HepG2 (cell line): ENCODE data around the gene CDC42SE1. TPM values are rescaled to one million over a fixed set of nuclear protein-coding genes. Genes with fewer than 3 reads are reported as not detected.

Source experiments
- ARNTL ChIP-seq: sonication (generic); formaldehyde crosslinking; IDR thresholded peaks from 2 replicates; pipeline ENCODE4 v1.4.0; 2020; ENCODE audit warnings: mild to moderate bottlenecking, missing genetic modification reagents
- ATF1 ChIP-seq: IDR thresholded peaks from 2 replicates; pipeline ENCODE4 v1.6.1; 2016; ENCODE audit warnings: mild to moderate bottlenecking, control low read depth
- EEA1 ChIP-seq: sonication (generic); formaldehyde crosslinking; IDR thresholded peaks from 2 replicates; pipeline ENCODE4 v1.5.1; 2020; ENCODE audit warnings: mild to moderate bottlenecking, missing genetic modification reagents, borderline replicate concordance
- GATAD1 ChIP-seq: IDR thresholded peaks from 2 replicates; pipeline ENCODE4 v1.6.1; 2016; ENCODE audit warnings: missing genetic modification reagents, missing compliant biosample characterization
- IRF9 ChIP-seq: sonication (generic); formaldehyde crosslinking; IDR thresholded peaks from 2 replicates; pipeline ENCODE4 v1.8.0; 2022; ENCODE audit warnings: missing genetic modification reagents, mild to moderate bottlenecking, borderline replicate concordance
- KDM1A ChIP-seq: IDR thresholded peaks from 2 replicates; pipeline ENCODE4 v1.6.1; 2016; ENCODE audit warnings: missing compliant biosample characterization
- KLF9 ChIP-seq: IDR thresholded peaks from 2 replicates; pipeline ENCODE4 v1.6.1; 2016; ENCODE audit warnings: low read depth
- NR1H2 ChIP-seq: sonication (generic); formaldehyde crosslinking; IDR thresholded peaks from 2 replicates; pipeline ENCODE4 v1.8.1; 2022; ENCODE audit warnings: low read depth, missing genetic modification reagents, borderline replicate concordance
- NRL ChIP-seq: sonication (generic); formaldehyde crosslinking; IDR thresholded peaks from 2 replicates; pipeline ENCODE4 v1.5.0; 2020; ENCODE audit warnings: missing genetic modification reagents, mild to moderate bottlenecking, moderate library complexity, borderline replicate concordance
- PCBP2 ChIP-seq: fragments of 200-400 bp; formaldehyde crosslinking; optimal IDR thresholded peaks from 2 replicates; pipeline ENCODE3; 2018; ENCODE audit warnings: low read length, low read depth; ENCODE audit not compliant: poor library complexity, severe bottlenecking
- RBM39 ChIP-seq: fragments of 200-400 bp; formaldehyde crosslinking; IDR thresholded peaks from one replicate; pipeline ENCODE4 v1.6.1; 2018; ENCODE audit warnings: antibody characterized with exemption, mild to moderate bottlenecking, low read depth, low read length; ENCODE audit not compliant: poor library complexity, severe bottlenecking
- RFX1 ChIP-seq: fragments of 450-650 bp; IDR thresholded peaks from 2 replicates; pipeline ENCODE4 v1.6.1; 2017
- RFX5 ChIP-seq: IDR thresholded peaks from 2 replicates; pipeline ENCODE4 v1.6.1; 2011; ENCODE audit warnings: low read depth, low read length, improper control_type of control experiment
- SAFB2 ChIP-seq: sonication (generic); formaldehyde crosslinking; IDR thresholded peaks from 2 replicates; pipeline ENCODE4 v1.5.1; 2020; ENCODE audit warnings: missing genetic modification reagents, low read depth, mild to moderate bottlenecking, borderline replicate concordance
- THAP8 ChIP-seq: sonication (generic); formaldehyde crosslinking; IDR thresholded peaks from 2 replicates; pipeline ENCODE4 v1.5.1; 2020; ENCODE audit warnings: missing genetic modification reagents, mild to moderate bottlenecking, borderline replicate concordance
- ZBTB34 ChIP-seq: sonication (generic); formaldehyde crosslinking; IDR thresholded peaks from 2 replicates; pipeline ENCODE4 v1.8.0; 2022; ENCODE audit warnings: mild to moderate bottlenecking, missing genetic modification reagents
- ZNF281 ChIP-seq: sonication (generic); formaldehyde crosslinking; IDR thresholded peaks from 2 replicates; pipeline ENCODE4 v1.4.0; 2020; ENCODE audit warnings: missing genetic modification reagents, borderline replicate concordance
- ZNF354B ChIP-seq: sonication (generic); formaldehyde crosslinking; IDR thresholded peaks from 2 replicates; pipeline ENCODE4 v1.8.0; 2022; ENCODE audit warnings: mild to moderate bottlenecking, missing genetic modification reagents
- ZNF362 ChIP-seq: sonication (generic); formaldehyde crosslinking; IDR thresholded peaks from 2 replicates; pipeline ENCODE4 v1.4.0; 2020; ENCODE audit warnings: missing genetic modification reagents, mild to moderate bottlenecking, borderline replicate concordance
- ZNF768 ChIP-seq: sonication (generic); formaldehyde crosslinking; IDR thresholded peaks from 2 replicates; pipeline ENCODE4 v1.4.0; 2020; ENCODE audit warnings: missing genetic modification reagents
- ZNF891 ChIP-seq: sonication (generic); formaldehyde crosslinking; IDR thresholded peaks from 2 replicates; pipeline ENCODE4 v1.5.0; 2020; ENCODE audit warnings: mild to moderate bottlenecking, missing genetic modification reagents
- polyA plus RNA-seq, 8 experiments: library from polyadenylated mRNA; depleted of rRNA in 3 of 8; stranded (reverse) in 7 of 8; unstranded in 1 of 8; fragments of >200 nt; fragmentation: Illumina TruSeq in 4 of 8; extraction: Trizol in 4 of 8; gene quantifications; 2 replicates each; pipeline versions ENCODE4 v1.2.1 to v1.2.3, GENCODE V29; 2011 to 2016; ENCODE audit warnings: low read depth in 4 of 8, missing spikeins in 1 of 8, mixed read lengths in 1 of 8; ENCODE audit not compliant: insufficient read depth in 1 of 8
- total RNA-seq, 5 experiments: library from RNA; depleted of rRNA; stranded (reverse); fragments of >200 nt; fragmentation: Illumina TruSeq; extraction: Trizol; gene quantifications; 2 replicates each; pipeline ENCODE4 v1.2.3, GENCODE V29; 2016; ENCODE audit warnings: low read depth in 1 of 5

Gene CDC42SE1
- total and polyA plus RNA-seq, 2 of the 13 experiments (the other 11 are each of a cell fraction or from before 2014, with no cell fraction given) = 17.6 to 17.9 TPM

GRCh38 chr1:151008244-151009205 is 50.9 kb downstream of the CDC42SE1 start, which contains the start of gene PRUNE1 (continued):
- peak; percentile 80; the same call in 1 of the 2 replicates for TF ChIP-seq ZNF891 (CRISPR knock-in tag)
- no peak for TF ChIP-seq ZNF281 (CRISPR knock-in tag)
- TF ChIP-seq EEA1 (CRISPR knock-in tag) = peak; percentile 48; the same call in 1 of the 2 replicates
- no peak for TF ChIP-seq THAP8
- peak; percentile 82 for TF ChIP-seq IRF9 (CRISPR knock-in tag)
- TF ChIP-seq SAFB2 = no peak
- no peak for TF ChIP-seq PCBP2
- TF ChIP-seq RFX5 = peak; percentile 90
- TF ChIP-seq ATF1 (CRISPR knock-in tag) = peak; percentile 78
- no peak; the same call in 1 of the 2 replicates for TF ChIP-seq ZNF362 (CRISPR knock-in tag)
- peak; percentile 85 for TF ChIP-seq NRL
- no peak for TF ChIP-seq KLF9 (CRISPR knock-in tag)
- TF ChIP-seq RBM39 = peak; percentile 57
- no peak for TF ChIP-seq NR1H2
- no peak for TF ChIP-seq ARNTL
- TF ChIP-seq GATAD1 (CRISPR knock-in tag) = peak; percentile 30; the same call in 1 of the 2 replicates
- TF ChIP-seq ZNF354B = no peak
- TF ChIP-seq RFX1 = peak; percentile 81
- TF ChIP-seq ZNF768 = peak; percentile 15; the same call in 1 of the 2 replicates
- no peak for TF ChIP-seq KDM1A (CRISPR knock-in tag)
- TF ChIP-seq ZBTB34 (CRISPR knock-in tag) = peak; percentile 62; the same call in 1 of the 2 replicates
